GM21723 (cell line): ENCODE data around the gene KREMEN2.
A peak's percentile ranks its signal among the peaks of the same experiment; 100 is the strongest.

ENCODE experiments used
- ATAC-seq: cut with Tn5 transposase; IDR thresholded peaks from one replicate; pipeline ENCODE4 v1.9.1; 2021; ENCODE audit warnings: mild to moderate bottlenecking, moderate library complexity; ENCODE audit not compliant: unreplicated experiment

Gene KREMEN2

GRCh38 chr16:3000540-3000939 is 36.5 kb downstream of the KREMEN2 start:
- no peak for ATAC-seq

GRCh38 chr16:3001316-3001715 is 37.2 kb downstream of the KREMEN2 start:
- ATAC-seq, result no peak

- peak; percentile 96 for ATAC-seq
Measured at GRCh38 chr16:3003582-3004270, 39.7 kb downstream of the KREMEN2 start.

GRCh38 chr16:3004319-3004718 is 40.2 kb downstream of the KREMEN2 start:
- no peak for ATAC-seq

- no peak for ATAC-seq
Measured at GRCh38 chr16:3004781-3005284, 40.8 kb downstream of the KREMEN2 start.

GRCh38 chr16:3007059-3007956 is 43.2 kb downstream of the KREMEN2 start:
- ATAC-seq, result no peak

GRCh38 chr16:3007957-3008689 is 44.0 kb downstream of the KREMEN2 start:
- ATAC-seq, result no peak

- ATAC-seq, result no peak
Measured at GRCh38 chr16:3008690-3009037, 44.6 kb downstream of the KREMEN2 start.

GRCh38 chr16:3009568-3010390 is 45.7 kb downstream of the KREMEN2 start:
- ATAC-seq, result no peak

- ATAC-seq, result no peak
Measured at GRCh38 chr16:3010510-3010909, 46.4 kb downstream of the KREMEN2 start.

- ATAC-seq, result no peak
Measured at GRCh38 chr16:3012246-3012645, 48.2 kb downstream of the KREMEN2 start.

- ATAC-seq, result no peak
Measured at GRCh38 chr16:3012828-3013420, 48.8 kb downstream of the KREMEN2 start, which contains the start of gene CLDN9. Gene CLDN9, plus strand, starts transcription at chr16:3012923. Its CDS starts 440 bp downstream, at chr16:3013363.

- ATAC-seq, result no peak
Measured at GRCh38 chr16:3013491-3013951, 49.4 kb downstream of the KREMEN2 start.

GRCh38 chr16:3013998-3014690 is 50.1 kb downstream of the KREMEN2 start:
- ATAC-seq, result no peak

- no peak for ATAC-seq
Measured at GRCh38 chr16:3014971-3015370, 50.9 kb downstream of the KREMEN2 start.

GRCh38 chr16:3015865-3016521 is 51.9 kb downstream of the KREMEN2 start:
- no peak for ATAC-seq

- no peak for ATAC-seq
Measured at GRCh38 chr16:3017344-3017743, 53.3 kb downstream of the KREMEN2 start.
